OCI-LY7 (cell line): Measurements from ENCODE around the gene SLC25A21. TPM values are rescaled to one million over a fixed set of nuclear protein-coding genes. Genes with fewer than 3 reads are reported as not detected.

Experiments
- BruUV-seq: library from RNA; stranded (reverse); fragments of 400-500 nt; replicated peaks from 2 replicates; lab custom pipeline; 2021; lab: Mats Ljungman, UMichigan
- CTCF ChIA-PET: fragments of 300-600 bp; sonication (Branson Sonifier 250); formaldehyde crosslinking; loops from one replicate; lab custom pipeline; 2022; ENCODE audit warnings: antibody characterized with exemption; ENCODE audit not compliant: unreplicated experiment; lab: Charles Lee
- POLR2A ChIA-PET: fragments of 300-600 bp; sonication (Branson Sonifier 250); formaldehyde crosslinking; loops from one replicate; lab custom pipeline; 2022; ENCODE audit warnings: antibody characterized with exemption; lab: Charles Lee
- DNase-seq: peaks from one replicate; pipeline ENCODE4 v3.0.0-alpha.2; 2015; ENCODE audit warnings: low spot score
- H2AFZ ChIP-seq: fragments of 200-600 bp; sonication (generic), shearing (Covaris generic); 2 replicates; pipeline ENCODE4 v1.6.1; 2014; ENCODE audit warnings: mild to moderate bottlenecking, antibody characterized with exemption, low read length, moderate library complexity
- H3K27ac ChIP-seq: fragments of 200-600 bp; sonication (generic); 2 replicates; pipeline ENCODE4 v1.5.1; 2014; ENCODE audit warnings: mixed run types, low read depth, mild to moderate bottlenecking, moderate library complexity, low read length, inconsistent platforms; ENCODE audit not compliant: poor library complexity, severe bottlenecking
- H3K36me3 ChIP-seq: fragments of 200-600 bp; sonication (generic); 2 replicates; pipeline ENCODE4 v1.6.1; 2014; ENCODE audit warnings: mild to moderate bottlenecking, antibody characterized with exemption, low read length, moderate library complexity, mixed read lengths; ENCODE audit not compliant: insufficient read depth
- H3K4me1 ChIP-seq: fragments of 200-600 bp; sonication (generic); 2 replicates; pipeline ENCODE4 v1.5.1; 2014; ENCODE audit warnings: mild to moderate bottlenecking, low read length; ENCODE audit not compliant: insufficient read depth, poor library complexity, severe bottlenecking
- H3K4me2 ChIP-seq: fragments of 200-600 bp; sonication (generic); 2 replicates; pipeline ENCODE4 v1.6.1; 2014; ENCODE audit warnings: mild to moderate bottlenecking, low read length
- H3K4me3 ChIP-seq: fragments of 200-600 bp; sonication (generic); 2 replicates; pipeline ENCODE4 v1.5.1; 2014; ENCODE audit warnings: mild to moderate bottlenecking, low read depth, low read length; ENCODE audit not compliant: poor library complexity, severe bottlenecking
- H3K79me2 ChIP-seq: fragments of 200-600 bp; sonication (generic); 2 replicates; pipeline ENCODE4 v1.6.1; 2016; ENCODE audit warnings: low read depth, mild to moderate bottlenecking, low read length, moderate library complexity, mixed read lengths; ENCODE audit not compliant: insufficient read depth
- H3K9me2 ChIP-seq: fragments of 200-600 bp; sonication (generic); 2 replicates; pipeline ENCODE4 v1.6.1; 2016; ENCODE audit warnings: mild to moderate bottlenecking, low read length, mixed read lengths; ENCODE audit not compliant: insufficient read depth
- H3K9me3 ChIP-seq: fragments of 200-600 bp; sonication (generic); 2 replicates; pipeline ENCODE4 v1.6.1; 2014; ENCODE audit warnings: mild to moderate bottlenecking, mixed run types, low read length, mixed read lengths
- H4K20me1 ChIP-seq: fragments of 200-600 bp; sonication (generic); 2 replicates; pipeline ENCODE4 v1.6.1; 2014; ENCODE audit warnings: mild to moderate bottlenecking, antibody characterized with exemption, low read length, moderate library complexity, mixed read lengths; ENCODE audit not compliant: insufficient read depth
- CTCF ChIP-seq: fragments of 200-600 bp; sonication (generic); conservative IDR thresholded peaks from 2 replicates; pipeline ENCODE4 v1.5.1; 2014; ENCODE audit warnings: mild to moderate bottlenecking, antibody characterized with exemption, low read length, moderate library complexity, mixed read lengths
- EZH2phosphoT487 ChIP-seq: fragments of 200-600 bp; sonication (generic); IDR thresholded peaks from 2 replicates; pipeline ENCODE4 v1.6.1; 2018; ENCODE audit warnings: low read depth, borderline replicate concordance, mild to moderate bottlenecking, mixed run types, antibody characterized with exemption, low read length, moderate library complexity, mixed read lengths
- intact Hi-C: fragments of 100-400 bp; cut with micrococcal nuclease; formaldehyde crosslinking; loops from one replicate; pipeline ENCODE4 v1.10.0; 2022; ENCODE audit not compliant: unreplicated experiment
- total RNA-seq, 2 experiments: library from RNA; depleted of rRNA in 1 of 2; stranded (reverse); fragments of >200 nt in 1 of 2; shearing (Covaris generic) in 1 of 2; gene quantifications; 2 replicates each; pipeline ENCODE4 v1.2.3, GENCODE V29; 2014 to 2022

SLC25A21 gene
- total RNA-seq, 2 experiments from 2014 or later, result not detected

- ChIA-PET POLR2A (interaction anchor here (0.6 to 0.7 kb wide), 3 partner anchors 34 to 380 kb away, joined by 3 to 4 read pairs (median 3); no protein-coding TSS in a partner anchor), CTCF (interaction anchor here (0.6 kb wide), 1 partner anchor 51 kb away, joined by 6 read pairs; no protein-coding TSS in a partner anchor)
- no peak overlapping the region for H3K27ac ChIP-seq
- H3K9me3 ChIP-seq, result no peaks in the 10 kb centered on the region
- no peaks in the 10 kb centered on the region for H3K36me3 ChIP-seq
- TF ChIP-seq EZH2phosphoT487, result no peak
- no peak for TF ChIP-seq CTCF
- H3K4me3 ChIP-seq, result no peak overlapping the region
- no TSS peak for BruUV-seq
- no peak for DNase-seq
- H3K4me1 ChIP-seq, result no peaks in the 10 kb centered on the region
- H2AFZ ChIP-seq, result no peak overlapping the region
- no peaks in the 10 kb centered on the region for H3K9me2 ChIP-seq
- intact Hi-C loops, result no loop called here
- H4K20me1 ChIP-seq, result no peaks in the 10 kb centered on the region
- H3K4me2 ChIP-seq, result no peak overlapping the region
- H3K79me2 ChIP-seq, result no peaks in the 10 kb centered on the region
These were observed 233.1 kb downstream of the SLC25A21 start for GRCh38 chr14:36939265-36939664.

- H3K9me2 ChIP-seq, result no peaks in the 10 kb centered on the region
- BruUV-seq, result no TSS peak
- no peak overlapping the region for H3K4me2 ChIP-seq
- H3K4me1 ChIP-seq, result no peaks in the 10 kb centered on the region
- CTCF ChIA-PET, result interaction anchor here (0.6 kb wide), 1 partner anchor 51 kb away, joined by 6 read pairs; no protein-coding TSS in a partner anchor
- no peak overlapping the region for H3K27ac ChIP-seq
- no peak overlapping the region for H2AFZ ChIP-seq
- TF ChIP-seq CTCF, result no peak
- no peak for TF ChIP-seq EZH2phosphoT487
- no peak for DNase-seq
- no peaks in the 10 kb centered on the region for H3K9me3 ChIP-seq
- POLR2A ChIA-PET, result no interaction called here
- H4K20me1 ChIP-seq, result no peaks in the 10 kb centered on the region
- intact Hi-C loops, result no loop called here
- no peaks in the 10 kb centered on the region for H3K36me3 ChIP-seq
- no peaks in the 10 kb centered on the region for H3K79me2 ChIP-seq
- H3K4me3 ChIP-seq, result no peak overlapping the region
These were observed 233.7 kb downstream of the SLC25A21 start for GRCh38 chr14:36938678-36939077.

GRCh38 chr14:36935976-36936678, 236.3 kb downstream of the SLC25A21 start:
- Histone ChIP-seq H3K9me3 (no peaks in the 10 kb centered on the region), H3K4me2 (no peak overlapping the region), H3K4me3 (no peak overlapping the region), H2AFZ (no peak overlapping the region), H3K27ac (no peak overlapping the region), H4K20me1 (no peaks in the 10 kb centered on the region), H3K9me2 (no peaks in the 10 kb centered on the region), H3K36me3 (no peaks in the 10 kb centered on the region), H3K4me1 (no peaks in the 10 kb centered on the region), H3K79me2 (no peaks in the 10 kb centered on the region)
- ChIA-PET POLR2A (interaction anchor here (0.6 to 0.7 kb wide), 3 partner anchors 86 to 1498 kb away, joined by 3 read pairs; no protein-coding TSS in a partner anchor), CTCF (no interaction called here)
- BruUV-seq, result no TSS peak
- no peak for DNase-seq
- intact Hi-C loops, result no loop called here
- no peak for TF ChIP-seq CTCF
- TF ChIP-seq EZH2phosphoT487, result no peak
